ENCODE data around the gene DNAI7.

GRCh38 chr12:25123126-25123525 lies 71.8 kb downstream of the DNAI7 start:
- TF ChIP-seq, protein P1, sequence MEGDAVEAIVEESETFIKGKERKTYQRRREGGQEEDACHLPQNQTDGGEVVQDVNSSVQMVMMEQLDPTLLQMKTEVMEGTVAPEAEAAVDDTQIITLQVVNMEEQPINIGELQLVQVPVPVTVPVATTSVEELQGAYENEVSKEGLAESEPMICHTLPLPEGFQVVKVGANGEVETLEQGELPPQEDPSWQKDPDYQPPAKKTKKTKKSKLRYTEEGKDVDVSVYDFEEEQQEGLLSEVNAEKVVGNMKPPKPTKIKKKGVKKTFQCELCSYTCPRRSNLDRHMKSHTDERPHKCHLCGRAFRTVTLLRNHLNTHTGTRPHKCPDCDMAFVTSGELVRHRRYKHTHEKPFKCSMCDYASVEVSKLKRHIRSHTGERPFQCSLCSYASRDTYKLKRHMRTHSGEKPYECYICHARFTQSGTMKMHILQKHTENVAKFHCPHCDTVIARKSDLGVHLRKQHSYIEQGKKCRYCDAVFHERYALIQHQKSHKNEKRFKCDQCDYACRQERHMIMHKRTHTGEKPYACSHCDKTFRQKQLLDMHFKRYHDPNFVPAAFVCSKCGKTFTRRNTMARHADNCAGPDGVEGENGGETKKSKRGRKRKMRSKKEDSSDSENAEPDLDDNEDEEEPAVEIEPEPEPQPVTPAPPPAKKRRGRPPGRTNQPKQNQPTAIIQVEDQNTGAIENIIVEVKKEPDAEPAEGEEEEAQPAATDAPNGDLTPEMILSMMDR (IDR thresholded peaks at IDR 0.05), result no peak
- TF ChIP-seq POLR2AphosphoS5 (IDR thresholded peaks at IDR 0.05), result no peak
- no peak for TF ChIP-seq POLR2A (IDR thresholded peaks at IDR 0.05)

Measured in prostate gland (tissue), 2 donors.